ENCODE results near the gene ARHGAP22. TPM values are rescaled to one million over a fixed set of nuclear protein-coding genes. Genes with fewer than 3 reads are reported as not detected.

Gene ARHGAP22
- total RNA-seq, 4 donors from 2014 or later = 7.7 to 16.5 (median 14.3) TPM

- no peak for DNase-seq (ENCODE audit: low spot score in 2 of 2)
- 83 to 93% methylated on average over 5 of the region's 5 CpGs for WGBS, 2 donors
- Histone ChIP-seq H3K4me3 (no peak overlapping the region), H3K36me3 (no peaks in the 10 kb centered on the region), H3K4me1 (peaks cover 0 to 9% (median 0%) of the 10 kb centered on the region in 4 donors), H3K27ac (no peak overlapping the region), H3K27me3 (no peaks in the 10 kb centered on the region), H3K9me3 (no peaks in the 10 kb centered on the region)
- no peak for TF ChIP-seq CTCF (IDR thresholded peaks at IDR 0.05)
- TF ChIP-seq EP300 (IDR thresholded peaks at IDR 0.05) = no peak
- TF ChIP-seq POLR2A (IDR thresholded peaks at IDR 0.05) = no peak
Observed at GRCh38 chr10:48494611-48495010, 110.3 kb downstream of the ARHGAP22 start.

- WGBS, 2 donors = 83% methylated on average over 8 of the region's 8 CpGs
- Histone ChIP-seq H3K36me3 (no peaks in the 10 kb centered on the region), H3K4me3 (no peak overlapping the region), H3K27me3 (no peaks in the 10 kb centered on the region), H3K4me1 (peaks cover 0 to 9% (median 0%) of the 10 kb centered on the region in 4 donors), H3K27ac (no peak overlapping the region), H3K9me3 (no peaks in the 10 kb centered on the region)
- TF ChIP-seq EP300 (IDR thresholded peaks at IDR 0.05) = no peak
- TF ChIP-seq CTCF (IDR thresholded peaks at IDR 0.05) = no peak
- TF ChIP-seq POLR2A (IDR thresholded peaks at IDR 0.05) = no peak
- no peak for DNase-seq (ENCODE audit: low spot score in 2 of 2)
Observed at GRCh38 chr10:48494073-48494472, 110.8 kb downstream of the ARHGAP22 start.

DNA sequence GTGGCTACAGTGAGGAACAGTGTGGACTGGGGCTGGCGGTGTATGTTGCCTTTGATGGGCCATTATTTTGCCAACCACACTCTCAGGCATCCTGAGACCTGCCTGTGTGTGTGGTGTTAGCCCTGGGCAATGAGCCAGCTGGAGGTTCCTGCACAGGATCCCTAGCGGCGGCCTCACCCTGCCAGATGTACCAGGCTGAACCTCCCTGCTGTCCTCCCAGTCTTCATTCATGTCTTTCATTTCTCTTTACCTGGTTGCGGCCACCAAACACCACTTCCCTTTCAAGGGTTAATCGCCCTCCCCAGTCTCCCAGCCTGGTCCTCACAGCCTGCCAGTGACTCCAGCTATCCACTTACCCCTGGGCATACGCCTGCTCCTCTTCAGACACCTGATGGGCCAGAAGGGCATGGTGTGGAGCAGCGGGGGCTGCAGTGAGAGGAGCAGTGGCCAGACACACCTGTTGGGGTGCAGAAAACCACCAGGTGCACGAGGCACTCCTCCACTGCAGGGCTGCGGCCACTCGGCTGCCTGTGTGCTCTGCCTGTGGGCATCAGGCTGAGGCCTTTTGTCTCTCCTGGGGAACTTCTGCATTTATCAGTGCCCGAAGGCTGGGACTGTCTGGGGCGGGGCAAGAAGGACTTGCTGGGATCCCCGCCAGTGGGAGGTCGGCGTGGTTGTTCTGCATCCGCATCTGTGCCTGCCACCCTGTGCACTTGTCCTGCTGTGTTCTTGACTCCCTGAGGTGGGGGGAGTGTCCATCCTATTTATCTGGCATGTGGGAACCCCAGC lies 111.6 kb downstream of the ARHGAP22 start:
- DNase-seq (ENCODE audit: low spot score in 2 of 2) = no peak

GRCh38 chr10:48492201-48492600 lies 112.7 kb downstream of the ARHGAP22 start:
- Histone ChIP-seq H3K27me3 (no peaks in the 10 kb centered on the region), H3K4me1 (peaks cover 0 to 4% (median 0%) of the 10 kb centered on the region in 4 donors), H3K36me3 (no peaks in the 10 kb centered on the region), H3K4me3 (no peak overlapping the region), H3K9me3 (no peaks in the 10 kb centered on the region), H3K27ac (no peak overlapping the region)
- DNase-seq (ENCODE audit: low spot score in 2 of 2) = no peak
- WGBS, 2 donors = 37 to 40% methylated on average over 2 of the region's 2 CpGs
- TF ChIP-seq EP300 (IDR thresholded peaks at IDR 0.05) (no peak), CTCF (IDR thresholded peaks at IDR 0.05) (no peak), POLR2A (IDR thresholded peaks at IDR 0.05) (no peak)

More for the DNA sequence above, 111.6 kb downstream of the ARHGAP22 start:
- no peaks in the 10 kb centered on the region for H3K27me3 ChIP-seq
- TF ChIP-seq CTCF (IDR thresholded peaks at IDR 0.05) (no peak), EP300 (IDR thresholded peaks at IDR 0.05) (no peak), POLR2A (IDR thresholded peaks at IDR 0.05) (no peak)
- WGBS, 2 donors = 85 to 91% methylated on average over 11 of the region's 16 CpGs
- H3K27ac ChIP-seq = no peak overlapping the region
- H3K9me3 ChIP-seq = no peaks in the 10 kb centered on the region
- H3K4me1 ChIP-seq = peaks cover 0 to 9% (median 0%) of the 10 kb centered on the region in 4 donors
- no peak overlapping the region for H3K4me3 ChIP-seq
- no peaks in the 10 kb centered on the region for H3K36me3 ChIP-seq

DNA sequence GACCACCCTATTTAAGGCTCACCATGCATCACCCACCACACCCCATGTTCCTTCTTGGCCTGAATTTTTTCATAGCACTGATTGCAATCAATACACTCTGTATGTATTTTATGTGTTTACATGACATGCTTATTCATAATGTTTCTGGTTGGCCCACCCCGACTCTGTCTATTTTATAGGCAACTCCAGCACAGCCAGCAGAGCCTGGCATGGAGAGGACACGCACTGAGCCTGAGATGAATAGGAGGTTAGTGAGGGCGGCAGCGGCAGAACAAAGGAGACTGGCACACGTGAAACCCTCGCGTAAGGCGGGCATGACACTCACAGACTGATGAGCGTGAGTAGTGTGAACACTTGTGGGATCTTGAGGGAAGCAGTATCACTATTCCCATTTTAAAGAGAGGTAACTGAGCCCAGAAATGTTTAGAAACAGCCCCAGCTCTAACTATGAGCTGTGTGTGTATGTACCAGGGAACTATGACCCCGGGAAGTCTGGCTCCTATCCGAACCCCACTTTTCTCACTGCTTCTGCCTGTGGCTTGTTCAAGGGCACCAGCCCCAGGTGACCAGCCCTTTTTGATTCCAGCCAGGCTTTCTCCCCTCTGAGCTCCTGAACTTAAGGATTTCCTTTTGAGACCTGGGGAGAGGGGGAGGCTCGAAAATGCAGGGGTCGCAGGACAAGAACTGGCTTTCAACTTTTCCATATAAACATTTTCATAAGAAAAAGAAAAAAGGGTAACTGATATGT lies 113.3 kb downstream of the ARHGAP22 start:
- Histone ChIP-seq H3K4me3 (no peak overlapping the region), H3K27ac (no peak overlapping the region), H3K27me3 (no peaks in the 10 kb centered on the region), H3K4me1 (no peaks in the 10 kb centered on the region), H3K36me3 (no peaks in the 10 kb centered on the region), H3K9me3 (no peaks in the 10 kb centered on the region)
- no peak for DNase-seq (ENCODE audit: low spot score in 2 of 2)
- no peak for TF ChIP-seq POLR2A (IDR thresholded peaks at IDR 0.05)
- TF ChIP-seq EP300 (IDR thresholded peaks at IDR 0.05) = no peak
- TF ChIP-seq CTCF (IDR thresholded peaks at IDR 0.05) = no peak
- WGBS, 2 donors = 84 to 87% methylated on average over 13 of the region's 13 CpGs

Measured in tibial nerve (tissue), 4 donors.